ENCODE data around the gene MSX2.

MSX2 gene

DNA sequence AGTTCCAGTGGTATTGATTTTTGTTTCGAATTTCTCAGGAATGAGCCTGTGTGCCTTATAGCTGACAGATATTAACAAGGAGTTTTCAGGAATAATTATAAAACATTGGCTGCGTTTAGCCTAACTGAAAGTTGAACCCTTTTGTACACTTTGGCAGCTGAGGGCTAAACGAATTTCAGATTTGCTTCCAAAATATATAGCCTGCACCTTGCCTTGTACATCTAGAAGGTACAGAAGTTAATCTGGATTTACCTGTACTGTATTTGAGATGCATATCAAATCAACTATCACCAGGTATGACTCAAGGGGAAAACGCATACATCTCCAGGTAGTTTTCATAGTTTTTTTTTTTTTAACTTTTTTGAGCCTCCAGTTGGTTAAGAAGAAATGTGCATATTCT lies 1.9 kb upstream of the MSX2 start:
- ATAC-seq (ENCODE audit: low read depth) (no peak), DNase-seq (ENCODE audit: low spot score) (no peak)
- Histone ChIP-seq H3K36me3 (ENCODE audit: low read depth) (no peaks in the 10 kb centered on the region), H3K9me3 (ENCODE audit: severe bottlenecking) (no peaks in the 10 kb centered on the region), H3K27me3 (ENCODE audit: insufficient read depth, poor library complexity, severe bottlenecking) (peaks cover 50% of the 10 kb centered on the region), H3K4me3 (ENCODE audit: severe bottlenecking) (no peak overlapping the region), H3K4me1 (ENCODE audit: insufficient read depth, poor library complexity, severe bottlenecking) (peaks cover 10% of the 10 kb centered on the region), H3K27ac (ENCODE audit: poor library complexity, severe bottlenecking) (no peak overlapping the region)
- TF ChIP-seq, protein P1, sequence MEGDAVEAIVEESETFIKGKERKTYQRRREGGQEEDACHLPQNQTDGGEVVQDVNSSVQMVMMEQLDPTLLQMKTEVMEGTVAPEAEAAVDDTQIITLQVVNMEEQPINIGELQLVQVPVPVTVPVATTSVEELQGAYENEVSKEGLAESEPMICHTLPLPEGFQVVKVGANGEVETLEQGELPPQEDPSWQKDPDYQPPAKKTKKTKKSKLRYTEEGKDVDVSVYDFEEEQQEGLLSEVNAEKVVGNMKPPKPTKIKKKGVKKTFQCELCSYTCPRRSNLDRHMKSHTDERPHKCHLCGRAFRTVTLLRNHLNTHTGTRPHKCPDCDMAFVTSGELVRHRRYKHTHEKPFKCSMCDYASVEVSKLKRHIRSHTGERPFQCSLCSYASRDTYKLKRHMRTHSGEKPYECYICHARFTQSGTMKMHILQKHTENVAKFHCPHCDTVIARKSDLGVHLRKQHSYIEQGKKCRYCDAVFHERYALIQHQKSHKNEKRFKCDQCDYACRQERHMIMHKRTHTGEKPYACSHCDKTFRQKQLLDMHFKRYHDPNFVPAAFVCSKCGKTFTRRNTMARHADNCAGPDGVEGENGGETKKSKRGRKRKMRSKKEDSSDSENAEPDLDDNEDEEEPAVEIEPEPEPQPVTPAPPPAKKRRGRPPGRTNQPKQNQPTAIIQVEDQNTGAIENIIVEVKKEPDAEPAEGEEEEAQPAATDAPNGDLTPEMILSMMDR (IDR thresholded peaks at IDR 0.05; ENCODE audit: poor library complexity, severe bottlenecking) = no peak

DNA sequence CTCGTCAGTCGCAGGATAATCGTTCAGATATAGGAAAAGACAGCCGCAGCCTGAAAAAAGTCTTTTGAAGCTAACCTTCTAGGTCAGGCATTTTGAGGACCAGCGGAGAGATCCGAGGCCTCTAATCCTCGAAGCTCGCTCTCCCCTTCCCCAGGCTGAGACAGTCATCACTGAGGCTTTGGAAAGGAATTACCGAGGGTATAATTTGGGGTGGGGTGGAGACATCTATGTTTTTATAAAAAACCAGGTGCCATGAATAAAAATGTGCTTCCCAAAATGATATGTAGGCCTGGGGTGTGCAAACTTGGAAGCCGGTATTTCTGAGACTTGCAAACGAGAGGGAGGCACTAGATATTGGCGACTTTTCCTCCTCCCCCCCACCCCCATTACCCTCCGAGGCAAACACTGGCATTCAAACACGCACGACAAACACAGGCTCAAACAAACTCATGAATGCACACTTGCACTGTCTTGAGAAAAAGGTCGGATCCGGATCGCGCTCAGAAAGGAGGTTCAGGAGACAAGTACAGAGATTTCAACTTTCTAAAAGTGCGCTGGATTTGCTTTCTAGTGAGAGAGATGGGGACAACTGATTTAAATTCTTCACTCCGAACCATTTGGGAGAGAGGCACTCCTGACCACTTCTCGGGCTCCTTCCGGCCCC lies 935 bp upstream of the MSX2 start:
- H3K27ac ChIP-seq (ENCODE audit: poor library complexity, severe bottlenecking) = no peak overlapping the region
- H3K27me3 ChIP-seq (ENCODE audit: insufficient read depth, poor library complexity, severe bottlenecking) = peaks cover 50% of the 10 kb centered on the region
- no peak for ATAC-seq (ENCODE audit: low read depth)
- DNase-seq (ENCODE audit: low spot score) = no peak
- H3K9me3 ChIP-seq (ENCODE audit: severe bottlenecking) = no peaks in the 10 kb centered on the region
- peak overlapping the region; percentile 92 for H3K4me3 ChIP-seq (ENCODE audit: severe bottlenecking)
- TF ChIP-seq, protein P1 (IDR thresholded peaks at IDR 0.05; ENCODE audit: poor library complexity, severe bottlenecking) = no peak
- no peaks in the 10 kb centered on the region for H3K36me3 ChIP-seq (ENCODE audit: low read depth)
- H3K4me1 ChIP-seq (ENCODE audit: insufficient read depth, poor library complexity, severe bottlenecking) = peaks cover 10% of the 10 kb centered on the region

GRCh38 chr5:174723979-174724483 lies 351 bp upstream of the MSX2 start:
- Histone ChIP-seq H3K4me3 (ENCODE audit: severe bottlenecking) (peak overlapping the region; percentile 92), H3K27me3 (ENCODE audit: insufficient read depth, poor library complexity, severe bottlenecking) (peaks cover 47% of the 10 kb centered on the region), H3K27ac (ENCODE audit: poor library complexity, severe bottlenecking) (no peak overlapping the region), H3K36me3 (ENCODE audit: low read depth) (no peaks in the 10 kb centered on the region), H3K4me1 (ENCODE audit: insufficient read depth, poor library complexity, severe bottlenecking) (peaks cover 10% of the 10 kb centered on the region), H3K9me3 (ENCODE audit: severe bottlenecking) (no peaks in the 10 kb centered on the region)
- TF ChIP-seq, protein P1 (IDR thresholded peaks at IDR 0.05; ENCODE audit: poor library complexity, severe bottlenecking) = no peak
- ATAC-seq (ENCODE audit: low read depth) (no peak), DNase-seq (ENCODE audit: low spot score) (no peak)

DNA sequence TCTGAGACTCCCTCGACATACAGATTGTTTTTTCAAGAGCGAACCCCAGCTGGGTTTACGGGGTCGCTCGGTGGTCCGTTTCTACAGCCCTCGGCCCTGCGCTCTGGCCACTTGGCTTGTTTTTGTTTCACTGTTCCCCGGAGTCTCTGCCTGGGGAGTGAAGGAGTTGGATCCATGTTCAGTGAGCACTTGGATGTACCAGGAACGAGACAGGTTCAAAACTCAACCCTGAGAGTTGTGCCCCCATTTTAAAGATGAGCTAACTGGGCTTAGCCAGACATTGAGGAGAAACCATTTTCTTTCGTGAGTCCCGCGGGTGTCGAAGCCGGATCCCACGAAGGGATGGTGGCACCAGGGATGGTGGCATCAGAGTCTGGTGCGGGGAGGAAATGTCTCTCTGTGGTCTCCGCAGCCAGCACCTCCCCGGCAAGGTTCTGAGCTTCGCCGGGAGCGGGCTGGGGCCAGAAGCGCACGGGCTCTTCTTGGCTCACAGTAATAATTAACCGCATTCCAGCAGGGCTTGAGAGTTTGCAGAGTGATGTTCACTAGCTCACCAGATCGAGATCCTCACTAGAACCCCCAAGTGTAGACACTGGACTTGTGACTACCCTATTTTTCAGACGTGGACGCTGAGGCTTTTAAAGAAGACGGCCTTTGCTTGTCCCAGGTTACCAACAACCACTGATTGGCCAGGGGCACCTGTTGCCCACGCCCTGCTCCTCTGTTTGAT lies 1.0 kb downstream of the MSX2 start:
- TF ChIP-seq, protein P1 (IDR thresholded peaks at IDR 0.05; ENCODE audit: poor library complexity, severe bottlenecking) = no peak
- H3K27me3 ChIP-seq (ENCODE audit: insufficient read depth, poor library complexity, severe bottlenecking) = peaks cover 33% of the 10 kb centered on the region
- DNase-seq (ENCODE audit: low spot score) (no peak), ATAC-seq (ENCODE audit: low read depth) (no peak; the same call in 2 of the 3 replicates)
- no peaks in the 10 kb centered on the region for H3K36me3 ChIP-seq (ENCODE audit: low read depth)
- no peak overlapping the region for H3K27ac ChIP-seq (ENCODE audit: poor library complexity, severe bottlenecking)
- peak overlapping the region; percentile 92 for H3K4me3 ChIP-seq (ENCODE audit: severe bottlenecking)
- no peaks in the 10 kb centered on the region for H3K9me3 ChIP-seq (ENCODE audit: severe bottlenecking)
- peaks cover 9% of the 10 kb centered on the region for H3K4me1 ChIP-seq (ENCODE audit: insufficient read depth, poor library complexity, severe bottlenecking)

All from RWPE2 (cell line).